ENCODE data around the gene HMGXB4. TPM values are rescaled to one million over a fixed set of nuclear protein-coding genes. Genes with fewer than 3 reads are reported as not detected.

Gene HMGXB4
- total and polyA plus RNA-seq, 12 donors: 5.4 to 26.1 (median 19.8) TPM

- Histone ChIP-seq H3K36me3 (replicated peaks in 1 of 2) (no peaks in the 10 kb centered on the region), H3K9me3 (replicated peaks in 1 of 3) (no peaks in the 10 kb centered on the region), H3K4me3 (no peak overlapping the region), H3K27ac (no peak overlapping the region), H3K4me1 (replicated peaks in 1 of 2) (no peaks in the 10 kb centered on the region), H3K27me3 (peaks cover 15% of the 10 kb centered on the region)
- no peak for DNase-seq
- no peak for TF ChIP-seq POLR2A (IDR thresholded peaks at IDR 0.05)
- TF ChIP-seq CTCF (IDR thresholded peaks at IDR 0.05): no peak
- intact Hi-C loops (cut with DNase I): no loop called here
- WGBS, 4 donors: 58 to 77% (median 68%) methylated on average over 5 of the region's 5 CpGs
Observed at GRCh38 chr22:35226958-35227647, 30.2 kb upstream of the HMGXB4 start.

- intact Hi-C loops (cut with DNase I): no loop called here
- peaks cover 10% of the 10 kb centered on the region for H3K27me3 ChIP-seq
Observed at GRCh38 chr22:35229865-35230264, 27.4 kb upstream of the HMGXB4 start.

GRCh38 chr22:35230417-35230816 lies 26.9 kb upstream of the HMGXB4 start:
- Histone ChIP-seq H3K27me3 (peaks cover 10% of the 10 kb centered on the region), H3K4me1 (replicated peaks in 1 of 2) (no peaks in the 10 kb centered on the region), H3K36me3 (replicated peaks in 1 of 2) (no peaks in the 10 kb centered on the region), H3K4me3 (no peak overlapping the region), H3K9me3 (replicated peaks in 1 of 3) (no peaks in the 10 kb centered on the region), H3K27ac (no peak overlapping the region)
- TF ChIP-seq CTCF (IDR thresholded peaks at IDR 0.05) (no peak), POLR2A (IDR thresholded peaks at IDR 0.05) (no peak)
- DNase-seq: no peak
- intact Hi-C loops (cut with DNase I): no loop called here

More at GRCh38 chr22:35229865-35230264, 27.4 kb upstream of the HMGXB4 start:
- no peak for DNase-seq
- TF ChIP-seq CTCF (IDR thresholded peaks at IDR 0.05) (no peak), POLR2A (IDR thresholded peaks at IDR 0.05) (no peak)
- Histone ChIP-seq H3K4me3 (no peak overlapping the region), H3K9me3 (replicated peaks in 1 of 3) (no peaks in the 10 kb centered on the region), H3K27ac (no peak overlapping the region), H3K4me1 (replicated peaks in 1 of 2) (no peaks in the 10 kb centered on the region), H3K36me3 (replicated peaks in 1 of 2) (no peaks in the 10 kb centered on the region)
- 74 to 84% (median 76%) methylated on average over 7 of the region's 7 CpGs for WGBS, 4 donors

GRCh38 chr22:35230839-35231584 lies 26.3 kb upstream of the HMGXB4 start:
- Histone ChIP-seq H3K27me3 (peaks cover 10% of the 10 kb centered on the region), H3K36me3 (replicated peaks in 1 of 2) (no peaks in the 10 kb centered on the region), H3K27ac (no peak overlapping the region), H3K4me3 (no peak overlapping the region), H3K4me1 (replicated peaks in 1 of 2) (no peaks in the 10 kb centered on the region), H3K9me3 (replicated peaks in 1 of 3) (no peaks in the 10 kb centered on the region)
- intact Hi-C loops (cut with DNase I): no loop called here
- TF ChIP-seq CTCF (IDR thresholded peaks at IDR 0.05) (no peak), POLR2A (IDR thresholded peaks at IDR 0.05) (no peak)
- WGBS, 4 donors: 44 to 49% (median 48%) methylated on average over 16 of the region's 16 CpGs
- DNase-seq: no peak
